ENCODE results near the gene LARP4B.

The LARP4B gene

DNA sequence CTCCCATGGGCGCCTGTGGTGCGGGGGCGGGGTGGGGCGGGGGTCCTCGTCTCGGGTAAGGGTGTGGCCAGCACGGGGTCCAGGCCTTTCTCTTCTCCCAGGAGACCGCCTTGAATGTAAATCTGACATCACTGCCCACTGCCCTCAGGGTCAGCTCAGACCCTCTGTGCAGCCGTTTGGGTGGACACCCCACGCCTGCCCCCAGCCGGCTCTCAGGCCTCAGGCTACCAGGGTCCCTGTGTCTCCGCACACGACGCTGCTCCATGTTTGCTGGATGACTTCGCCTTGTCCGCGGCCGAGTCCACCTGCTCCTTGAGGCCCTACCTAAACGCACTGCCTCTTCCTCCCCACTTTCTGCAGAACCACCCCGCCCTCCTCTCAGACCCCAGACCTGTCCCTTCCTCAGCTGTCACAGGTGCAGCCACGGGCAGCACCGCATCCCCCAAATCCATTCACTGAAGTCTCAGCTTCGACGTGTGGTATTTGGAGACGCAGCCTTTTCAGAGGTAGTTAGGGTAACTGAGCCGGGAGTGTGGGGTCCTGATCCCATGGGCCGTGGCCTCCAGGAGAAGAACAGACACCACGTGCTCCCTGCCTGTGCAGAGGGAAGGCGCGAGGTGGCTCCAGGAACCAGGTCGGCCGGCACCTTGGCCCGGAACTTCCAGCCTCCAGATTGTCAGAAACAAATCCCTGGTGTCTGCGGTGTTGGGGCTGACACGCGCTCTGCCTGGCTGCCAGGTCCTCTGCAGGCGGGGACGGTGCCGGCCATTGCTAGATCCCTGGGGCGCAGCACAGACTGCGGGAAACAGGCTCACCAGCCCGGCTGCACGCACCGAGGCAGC lies 144.7 kb downstream of the LARP4B start:
- no peaks in the 10 kb centered on the region for H3K36me3 Mint-ChIP-seq (ENCODE audit: low read depth)
- H3K4me3 Mint-ChIP-seq = no peak overlapping the region
- H3K4me1 Mint-ChIP-seq (ENCODE audit: low read depth) = peaks cover 8% of the 10 kb centered on the region
- H3K9me3 Mint-ChIP-seq = no peaks in the 10 kb centered on the region
- H3K27ac Mint-ChIP-seq = no peak overlapping the region
- H3K27me3 Mint-ChIP-seq = peaks cover 42% of the 10 kb centered on the region
- peak; percentile 25 for DNase-seq

DNA sequence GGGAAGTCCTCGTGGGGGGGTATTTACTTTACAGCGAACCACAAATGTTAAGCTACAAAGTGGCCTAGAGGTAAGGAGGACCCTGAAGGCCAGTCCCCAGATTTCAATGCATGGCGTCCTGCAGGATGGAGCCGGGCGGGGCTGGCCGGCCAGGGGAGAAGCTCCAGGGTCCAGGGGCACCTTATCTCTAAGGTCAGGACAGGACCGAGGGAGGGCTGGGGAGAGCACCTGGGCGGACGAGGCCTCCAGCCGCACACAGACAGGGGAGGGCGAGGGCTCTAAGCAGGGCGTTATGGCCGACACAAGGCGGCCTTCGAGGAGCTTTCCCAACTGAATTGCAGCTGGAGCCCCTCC lies 145.7 kb downstream of the LARP4B start:
- H3K4me3 Mint-ChIP-seq = no peak overlapping the region
- peaks cover 8% of the 10 kb centered on the region for H3K4me1 Mint-ChIP-seq (ENCODE audit: low read depth)
- H3K36me3 Mint-ChIP-seq (ENCODE audit: low read depth) = no peaks in the 10 kb centered on the region
- peak; percentile 24 for DNase-seq
- no peaks in the 10 kb centered on the region for H3K9me3 Mint-ChIP-seq
- no peak overlapping the region for H3K27ac Mint-ChIP-seq
- peaks cover 52% of the 10 kb centered on the region for H3K27me3 Mint-ChIP-seq

DNA sequence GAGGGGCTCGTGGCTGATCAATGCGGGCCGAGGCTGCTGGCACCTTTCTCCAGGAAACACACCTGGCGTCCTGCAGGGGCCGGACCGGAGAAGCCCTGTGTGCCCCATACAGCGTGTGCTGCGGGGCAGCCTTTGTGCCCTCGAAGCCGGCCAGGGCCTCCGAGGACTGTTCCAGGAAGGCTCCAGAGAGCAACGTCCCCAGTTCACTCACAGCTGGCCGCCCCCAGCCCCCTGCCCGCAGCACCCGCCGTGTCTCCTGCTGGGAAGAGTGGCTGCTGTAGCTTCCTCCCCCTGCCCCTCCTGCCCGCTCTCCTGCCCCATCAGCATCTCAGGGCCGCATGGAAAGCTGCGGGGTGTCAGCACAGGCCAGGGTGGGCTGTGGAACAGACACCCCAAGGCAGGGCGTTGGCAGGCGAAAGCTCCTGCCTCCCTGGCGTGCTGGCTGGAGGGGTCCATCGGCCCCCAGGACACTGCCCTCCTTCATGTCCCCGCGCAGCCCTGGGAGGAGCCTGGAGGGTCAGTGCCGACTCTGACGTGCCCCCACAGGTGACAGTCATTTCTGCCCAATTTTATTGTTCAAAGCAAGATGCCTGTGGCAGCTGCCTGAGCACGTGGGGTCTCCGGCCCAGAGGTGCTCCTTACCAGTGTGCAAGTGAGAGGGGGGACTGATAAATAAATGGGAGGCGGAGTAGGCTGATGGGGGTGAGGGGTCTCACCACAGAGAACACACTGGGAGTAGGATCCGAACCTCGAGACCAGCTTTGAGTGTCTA lies 146.2 kb downstream of the LARP4B start:
- Mint-ChIP-seq H3K27me3 (peaks cover 56% of the 10 kb centered on the region), H3K27ac (no peak overlapping the region), H3K4me1 (ENCODE audit: low read depth) (peaks cover 8% of the 10 kb centered on the region), H3K36me3 (ENCODE audit: low read depth) (no peaks in the 10 kb centered on the region), H3K9me3 (no peaks in the 10 kb centered on the region), H3K4me3 (no peak overlapping the region)
- no peak for DNase-seq

DNA sequence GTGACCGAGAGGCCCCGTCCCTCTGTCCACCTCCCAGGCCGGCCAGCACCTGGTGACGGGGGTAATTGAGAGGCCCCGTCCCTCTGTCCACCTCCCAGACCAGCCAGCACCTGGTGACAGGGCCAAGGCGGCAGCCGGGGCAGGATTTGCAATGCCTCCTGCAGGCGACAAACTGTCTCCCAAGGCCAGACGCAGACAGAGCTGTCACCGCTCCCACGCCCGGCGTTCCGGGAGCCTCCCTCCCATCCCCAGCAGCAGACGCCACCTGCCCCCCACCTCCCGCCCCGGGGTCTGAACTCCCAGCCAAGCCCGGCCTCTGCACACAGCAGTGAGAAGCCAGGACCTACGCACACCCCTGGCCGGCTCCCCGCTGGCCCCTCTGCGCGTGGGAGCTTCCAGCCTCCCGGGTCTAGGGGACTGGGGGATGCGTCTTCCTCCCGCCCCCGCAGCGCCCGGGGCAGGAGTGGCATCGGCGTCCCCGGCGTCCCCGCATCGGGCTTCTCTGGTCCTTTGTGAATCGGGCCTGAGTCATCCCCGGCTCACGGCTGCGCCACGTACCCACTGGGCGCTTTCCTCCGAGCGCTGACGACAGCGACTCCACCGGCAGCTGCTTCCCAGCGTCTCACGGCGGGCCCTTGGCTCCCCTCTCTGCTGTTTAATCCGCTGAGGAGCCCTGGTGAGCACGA lies 147.0 kb downstream of the LARP4B start:
- Mint-ChIP-seq H3K27ac (no peak overlapping the region), H3K4me3 (peak overlapping the region; percentile 25), H3K27me3 (peaks cover 62% of the 10 kb centered on the region), H3K9me3 (no peaks in the 10 kb centered on the region), H3K36me3 (ENCODE audit: low read depth) (no peaks in the 10 kb centered on the region), H3K4me1 (ENCODE audit: low read depth) (peaks cover 8% of the 10 kb centered on the region)
- peak; percentile 72 for DNase-seq

DNA sequence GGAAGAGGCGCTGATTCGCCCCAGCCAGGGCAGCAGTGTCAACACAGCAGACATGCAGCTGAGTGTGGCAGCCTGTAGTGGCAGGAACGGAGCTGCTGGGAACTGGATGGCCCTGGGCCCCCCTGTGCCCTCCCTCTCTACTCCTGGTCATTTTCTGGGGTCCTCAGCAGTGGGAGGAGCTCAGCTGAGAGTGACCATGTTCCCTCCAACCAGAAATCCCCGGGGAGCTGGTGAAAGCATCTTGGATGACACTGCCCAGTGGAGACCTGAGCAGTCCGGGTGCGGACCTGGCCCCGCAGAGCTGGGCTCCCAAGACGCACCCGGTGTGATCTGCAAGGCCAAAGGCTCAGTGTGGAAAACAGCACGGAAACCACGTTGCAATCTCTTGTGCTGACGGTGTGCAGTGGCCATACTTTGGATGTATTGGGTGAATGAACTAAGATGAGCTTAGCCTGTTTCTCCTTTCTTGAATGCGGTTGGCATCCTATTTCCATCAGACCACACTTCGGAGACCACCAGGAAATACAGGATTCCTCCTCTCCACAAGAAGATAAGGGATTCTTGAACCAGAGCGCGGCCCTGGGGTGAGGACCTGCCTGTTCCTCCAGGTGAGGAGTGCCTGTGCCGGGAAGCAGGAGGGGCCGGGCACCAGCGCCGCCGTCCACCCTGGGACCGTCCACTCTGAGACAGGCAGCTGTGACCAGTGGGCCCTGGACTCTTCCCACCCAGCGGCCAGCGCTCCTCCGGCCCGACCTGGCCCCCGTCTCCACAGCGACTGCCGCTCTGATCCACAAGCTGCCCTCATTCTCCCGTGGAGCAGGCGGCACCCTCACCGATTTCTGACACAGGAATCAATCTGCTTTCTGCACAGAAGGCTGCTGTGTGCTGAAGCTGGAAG lies 148.5 kb downstream of the LARP4B start:
- H3K9me3 Mint-ChIP-seq = no peaks in the 10 kb centered on the region
- no peak overlapping the region for H3K27ac Mint-ChIP-seq
- peaks cover 2% of the 10 kb centered on the region for H3K4me1 Mint-ChIP-seq (ENCODE audit: low read depth)
- no peak for DNase-seq
- H3K27me3 Mint-ChIP-seq = peaks cover 62% of the 10 kb centered on the region
- no peaks in the 10 kb centered on the region for H3K36me3 Mint-ChIP-seq (ENCODE audit: low read depth)
- H3K4me3 Mint-ChIP-seq = no peak overlapping the region

DNA sequence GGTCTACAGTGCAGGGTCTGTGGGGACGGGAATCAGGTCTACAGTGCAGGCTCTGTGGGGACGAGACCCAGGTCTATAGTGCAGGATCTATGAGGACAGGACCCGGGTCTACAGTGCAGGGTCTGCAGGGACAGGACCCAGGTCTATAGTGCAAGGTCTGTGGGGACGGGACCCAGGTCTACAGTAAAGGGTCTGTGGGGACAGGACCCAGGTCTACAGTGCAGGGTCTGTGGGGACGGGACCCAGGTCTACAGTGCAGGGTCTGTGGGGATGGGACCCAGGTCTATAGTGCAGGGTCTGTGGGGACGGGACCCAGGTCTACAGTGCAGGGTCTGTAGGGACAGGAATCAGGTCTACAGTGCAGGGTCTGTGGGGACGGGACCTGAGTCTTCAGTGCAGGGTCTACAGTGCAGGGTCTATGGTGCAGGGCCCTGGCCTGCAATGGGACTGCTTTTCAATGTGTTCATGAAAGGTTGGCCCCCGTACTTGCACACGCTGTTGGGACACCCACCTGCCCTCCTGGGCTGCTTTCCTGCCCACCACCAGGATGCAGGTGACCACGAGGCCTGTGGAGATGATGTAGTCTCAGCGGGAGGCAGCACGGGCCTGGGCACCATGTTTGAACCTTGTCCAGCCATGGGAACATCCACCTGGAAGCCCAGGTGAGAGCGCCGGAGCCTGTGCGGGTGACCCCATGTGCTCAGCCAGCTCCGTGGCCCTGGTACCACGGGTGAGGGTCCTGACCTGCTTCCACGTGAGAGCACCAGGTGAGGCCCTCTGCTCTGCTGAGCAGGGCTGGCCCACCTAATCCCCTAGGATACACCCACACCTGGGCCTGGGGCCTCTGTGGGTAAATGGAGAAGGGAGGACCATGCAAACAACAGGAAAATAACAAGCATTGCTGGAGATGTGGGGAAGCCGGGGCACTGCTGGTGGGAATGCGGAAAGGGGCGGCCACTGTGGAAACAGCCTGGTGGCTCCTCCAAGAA lies 150.7 kb downstream of the LARP4B start:
- peaks cover 48% of the 10 kb centered on the region for H3K27me3 Mint-ChIP-seq
- DNase-seq = no peak
- H3K36me3 Mint-ChIP-seq (ENCODE audit: low read depth) = no peaks in the 10 kb centered on the region
- peaks cover 2% of the 10 kb centered on the region for H3K4me1 Mint-ChIP-seq (ENCODE audit: low read depth)
- no peaks in the 10 kb centered on the region for H3K9me3 Mint-ChIP-seq
- H3K4me3 Mint-ChIP-seq = no peak overlapping the region
- no peak overlapping the region for H3K27ac Mint-ChIP-seq

GRCh38 chr10:778626-779330 lies 152.7 kb downstream of the LARP4B start:
- Mint-ChIP-seq H3K27me3 (peaks cover 36% of the 10 kb centered on the region), H3K4me1 (ENCODE audit: low read depth) (no peaks in the 10 kb centered on the region), H3K27ac (no peak overlapping the region), H3K9me3 (no peaks in the 10 kb centered on the region), H3K4me3 (no peak overlapping the region), H3K36me3 (ENCODE audit: low read depth) (no peaks in the 10 kb centered on the region)
- no peak for DNase-seq

GRCh38 chr10:777913-778479 lies 153.5 kb downstream of the LARP4B start:
- H3K36me3 Mint-ChIP-seq (ENCODE audit: low read depth) = no peaks in the 10 kb centered on the region
- no peaks in the 10 kb centered on the region for H3K9me3 Mint-ChIP-seq
- H3K27ac Mint-ChIP-seq = no peak overlapping the region
- peaks cover 33% of the 10 kb centered on the region for H3K27me3 Mint-ChIP-seq
- H3K4me3 Mint-ChIP-seq = no peak overlapping the region
- DNase-seq = no peak
- H3K4me1 Mint-ChIP-seq (ENCODE audit: low read depth) = no peaks in the 10 kb centered on the region

- no peak for DNase-seq
- Mint-ChIP-seq H3K4me1 (ENCODE audit: low read depth) (no peaks in the 10 kb centered on the region), H3K27ac (no peak overlapping the region), H3K9me3 (no peaks in the 10 kb centered on the region), H3K27me3 (peaks cover 21% of the 10 kb centered on the region), H3K4me3 (no peak overlapping the region), H3K36me3 (ENCODE audit: low read depth) (no peaks in the 10 kb centered on the region)
Measured at GRCh38 chr10:776772-777171, 154.7 kb downstream of the LARP4B start.

GRCh38 chr10:775245-776075 lies 156.0 kb downstream of the LARP4B start:
- Mint-ChIP-seq H3K27me3 (peaks cover 10% of the 10 kb centered on the region), H3K4me1 (ENCODE audit: low read depth) (no peaks in the 10 kb centered on the region), H3K4me3 (no peak overlapping the region), H3K27ac (no peak overlapping the region), H3K36me3 (ENCODE audit: low read depth) (no peaks in the 10 kb centered on the region), H3K9me3 (no peaks in the 10 kb centered on the region)
- DNase-seq = no peak

GRCh38 chr10:774661-775244 lies 156.8 kb downstream of the LARP4B start:
- Mint-ChIP-seq H3K9me3 (no peaks in the 10 kb centered on the region), H3K36me3 (ENCODE audit: low read depth) (no peaks in the 10 kb centered on the region), H3K4me1 (ENCODE audit: low read depth) (no peaks in the 10 kb centered on the region), H3K27me3 (peaks cover 3% of the 10 kb centered on the region), H3K4me3 (no peak overlapping the region), H3K27ac (no peak overlapping the region)
- no peak for DNase-seq

- Mint-ChIP-seq H3K27me3 (peaks cover 2% of the 10 kb centered on the region), H3K36me3 (ENCODE audit: low read depth) (no peaks in the 10 kb centered on the region), H3K27ac (no peak overlapping the region), H3K4me1 (ENCODE audit: low read depth) (no peaks in the 10 kb centered on the region), H3K9me3 (no peaks in the 10 kb centered on the region), H3K4me3 (no peak overlapping the region)
- DNase-seq = no peak
Measured at GRCh38 chr10:774223-774622, 157.3 kb downstream of the LARP4B start.

Data from activated T-cell treated with anti-CD3 and anti-CD28 coated beads, Interleukin-2, amount 50 U/mL, for 24 hours (primary cell).